Esophagus muscularis mucosa (tissue), 4 donors: Measurements from ENCODE around the gene HABP2. TPM values are rescaled to one million over a fixed set of nuclear protein-coding genes. Genes with fewer than 3 reads are reported as not detected.

ENCODE experiments used
- DNase-seq: peaks from one replicate; pipeline ENCODE4 v3.0.0-alpha.2; 2017; ENCODE audit errors: extremely low spot score
- H3K27ac ChIP-seq, 4 donors: fragments of 200-600 bp; sonication (generic); replicated peaks in 1 of 4; 1 replicate in 3 of 4; 2 replicates in 1 of 4; pipeline ENCODE4 v1.5.1; 2016 to 2019; ENCODE audit warnings: mild to moderate bottlenecking in 1 of 4
- H3K27me3 ChIP-seq, 4 donors: fragments of 200-600 bp; sonication (generic); one replicate each; pipeline versions ENCODE4 v1.5.1 to v1.6.0; 2016 to 2019
- H3K36me3 ChIP-seq, 4 donors: fragments of 200-600 bp; sonication (generic); one replicate each; pipeline ENCODE4 v1.5.1; 2016 to 2019
- H3K4me1 ChIP-seq, 4 donors: fragments of 200-600 bp; sonication (generic); one replicate each; pipeline ENCODE4 v1.5.1; 2016 to 2019
- H3K4me3 ChIP-seq, 4 donors: fragments of 200-600 bp; sonication (generic); 1 replicate in 2 of 4; 2 replicates in 2 of 4; pipeline ENCODE4 v1.5.1; 2016 to 2019; ENCODE audit warnings: mild to moderate bottlenecking in 4 of 4, moderate library complexity in 1 of 4
- H3K9me3 ChIP-seq, 4 donors: fragments of 200-600 bp; sonication (generic); 1 replicate in 3 of 4; 2 replicates in 1 of 4; pipeline ENCODE4 v1.5.1; 2016 to 2019
- EP300 ChIP-seq: sonication (generic); formaldehyde crosslinking; IDR thresholded peaks from one replicate; pipeline ENCODE4 v1.6.1; 2017; ENCODE audit warnings: antibody characterized with exemption
- POLR2A ChIP-seq: fragments of 450-650 bp; IDR thresholded peaks from one replicate; pipeline ENCODE4 v1.6.1; 2017; ENCODE audit warnings: antibody characterized with exemption, moderate library complexity, mild to moderate bottlenecking, low read depth
- POLR2AphosphoS5 ChIP-seq, 2 donors: sonication (generic); formaldehyde crosslinking; IDR thresholded peaks; one replicate each; pipeline ENCODE4 v1.6.1; 2017; ENCODE audit warnings: antibody characterized with exemption in 2 of 2
- WGBS: methylation state at CpG from one replicate; pipeline ENCODE4 v1.1.5; 2018; 5-methylcytosine and 5-hydroxymethylcytosine counted together
- intact Hi-C: fragments of 100-400 bp; cut with DNase I; formaldehyde crosslinking; loops from one replicate; pipeline ENCODE4 v1.15.1; 2023
- total RNA-seq, 4 donors: library from RNA; depleted of rRNA; stranded (reverse); fragments of >200 nt; gene quantifications; one replicate each; pipeline versions ENCODE4 v1.1.0 to v1.2.1, GENCODE V29; 2016
- TF ChIP-seq, protein P1 (sequence below), 3 experiments: fragments of 200-600 bp in 2 of 3; fragments of 450-650 bp in 1 of 3; sonication (generic) in 2 of 3; IDR thresholded peaks; one replicate each; pipeline ENCODE4 v1.5.1; 2017 to 2019; ENCODE audit warnings: antibody characterized with exemption in 3 of 3, mild to moderate bottlenecking in 2 of 3, moderate library complexity in 1 of 3

Gene HABP2
- total RNA-seq, 4 donors from 2014 or later, result not detected

DNA sequence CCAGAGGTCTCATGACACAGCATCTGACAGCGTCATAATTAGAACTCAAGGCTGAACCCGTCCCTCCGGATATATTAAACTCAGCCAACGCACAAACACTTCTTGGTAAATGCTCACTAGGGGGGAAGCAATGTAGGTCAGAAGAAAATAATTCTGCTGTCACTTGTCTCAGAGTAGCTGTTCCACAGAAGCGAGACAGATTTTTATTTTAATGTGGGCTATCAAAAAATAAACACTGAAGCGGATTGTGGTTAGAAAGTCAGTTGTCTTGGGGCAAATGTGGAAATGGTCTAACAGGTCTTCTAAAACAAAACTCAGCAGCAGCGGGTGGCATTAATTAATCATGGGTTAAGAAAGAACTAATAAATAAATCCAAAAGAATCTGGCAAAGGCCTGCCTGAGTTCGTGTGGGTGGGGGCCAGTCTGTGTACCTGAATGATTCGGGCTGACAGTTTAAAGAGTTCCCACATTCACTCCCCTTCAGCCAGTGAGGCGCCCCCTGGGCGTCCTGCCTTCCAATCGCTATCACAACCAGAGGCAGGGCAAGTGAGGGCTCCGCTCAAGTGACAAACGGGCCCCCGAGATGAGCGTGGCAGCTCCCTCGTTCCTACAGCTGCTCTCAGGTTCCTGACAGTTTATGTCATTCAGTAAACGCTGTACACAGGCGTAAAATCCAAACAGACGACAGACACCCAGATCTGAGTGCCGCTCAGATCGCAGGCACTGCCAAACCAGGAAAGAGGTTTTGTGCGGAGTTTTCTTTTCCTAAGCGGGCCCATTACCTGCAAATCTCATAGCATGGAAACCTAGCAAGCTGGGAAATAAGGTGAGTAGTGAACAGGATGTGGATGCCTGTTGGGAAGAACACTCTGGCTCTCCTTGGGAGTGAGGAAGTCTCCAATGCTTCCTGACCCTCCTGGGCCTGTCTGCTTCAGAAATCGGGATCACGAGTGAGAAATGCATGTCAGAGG, 58.1 kb downstream of the HABP2 start:
- Histone ChIP-seq H3K9me3 (no peaks in the 10 kb centered on the region), H3K4me1 (peaks cover 23 to 30% (median 26%) of the 10 kb centered on the region in 4 donors), H3K36me3 (peaks cover 0 to 59% (median 0%) of the 10 kb centered on the region in 4 donors), H3K27me3 (no peaks in the 10 kb centered on the region), H3K27ac (no peak overlapping the region), H3K4me3 (no peak overlapping the region)
- TF ChIP-seq POLR2A (no peak), POLR2AphosphoS5 (IDR thresholded peaks at IDR 0.05) (no peak), EP300 (no peak)
- TF ChIP-seq, protein P1, sequence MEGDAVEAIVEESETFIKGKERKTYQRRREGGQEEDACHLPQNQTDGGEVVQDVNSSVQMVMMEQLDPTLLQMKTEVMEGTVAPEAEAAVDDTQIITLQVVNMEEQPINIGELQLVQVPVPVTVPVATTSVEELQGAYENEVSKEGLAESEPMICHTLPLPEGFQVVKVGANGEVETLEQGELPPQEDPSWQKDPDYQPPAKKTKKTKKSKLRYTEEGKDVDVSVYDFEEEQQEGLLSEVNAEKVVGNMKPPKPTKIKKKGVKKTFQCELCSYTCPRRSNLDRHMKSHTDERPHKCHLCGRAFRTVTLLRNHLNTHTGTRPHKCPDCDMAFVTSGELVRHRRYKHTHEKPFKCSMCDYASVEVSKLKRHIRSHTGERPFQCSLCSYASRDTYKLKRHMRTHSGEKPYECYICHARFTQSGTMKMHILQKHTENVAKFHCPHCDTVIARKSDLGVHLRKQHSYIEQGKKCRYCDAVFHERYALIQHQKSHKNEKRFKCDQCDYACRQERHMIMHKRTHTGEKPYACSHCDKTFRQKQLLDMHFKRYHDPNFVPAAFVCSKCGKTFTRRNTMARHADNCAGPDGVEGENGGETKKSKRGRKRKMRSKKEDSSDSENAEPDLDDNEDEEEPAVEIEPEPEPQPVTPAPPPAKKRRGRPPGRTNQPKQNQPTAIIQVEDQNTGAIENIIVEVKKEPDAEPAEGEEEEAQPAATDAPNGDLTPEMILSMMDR (IDR thresholded peaks at IDR 0.05), result no peak
- 38% methylated on average over 19 of the region's 26 CpGs for WGBS
- intact Hi-C loops, result no loop called here
- DNase-seq, result no peak

DNA sequence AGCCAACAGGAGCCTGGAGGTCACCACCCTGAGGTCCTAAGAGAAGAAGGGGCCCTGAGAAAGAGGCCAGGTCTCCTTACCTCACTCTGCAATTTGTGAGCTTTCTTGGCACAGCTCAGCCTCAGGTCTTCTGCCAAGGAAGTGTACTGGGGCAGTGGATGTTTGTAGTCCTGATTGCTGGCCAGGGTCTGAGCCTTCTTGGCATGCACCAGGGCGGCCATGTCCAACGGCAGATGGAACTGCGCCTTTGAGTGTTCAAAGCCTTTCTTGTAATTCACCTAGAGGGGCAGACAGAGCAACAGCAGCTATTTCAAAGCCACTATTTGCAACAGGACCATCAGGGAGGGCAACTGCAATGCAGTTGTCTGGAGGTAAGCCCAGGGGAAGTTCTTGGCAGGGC, 59.3 kb downstream of the HABP2 start:
- Histone ChIP-seq H3K27ac (no peak overlapping the region), H3K4me1 (peaks cover 23 to 30% (median 25%) of the 10 kb centered on the region in 4 donors), H3K9me3 (no peaks in the 10 kb centered on the region), H3K36me3 (peaks cover 0 to 60% (median 0%) of the 10 kb centered on the region in 4 donors), H3K27me3 (peaks cover 0 to 9% (median 0%) of the 10 kb centered on the region in 4 donors), H3K4me3 (no peak overlapping the region)
- intact Hi-C loops, result no loop called here
- WGBS, result 86% methylated on average over 3 of the region's 3 CpGs
- TF ChIP-seq POLR2AphosphoS5 (IDR thresholded peaks at IDR 0.05) (no peak), EP300 (no peak)
- DNase-seq, result no peak

DNA sequence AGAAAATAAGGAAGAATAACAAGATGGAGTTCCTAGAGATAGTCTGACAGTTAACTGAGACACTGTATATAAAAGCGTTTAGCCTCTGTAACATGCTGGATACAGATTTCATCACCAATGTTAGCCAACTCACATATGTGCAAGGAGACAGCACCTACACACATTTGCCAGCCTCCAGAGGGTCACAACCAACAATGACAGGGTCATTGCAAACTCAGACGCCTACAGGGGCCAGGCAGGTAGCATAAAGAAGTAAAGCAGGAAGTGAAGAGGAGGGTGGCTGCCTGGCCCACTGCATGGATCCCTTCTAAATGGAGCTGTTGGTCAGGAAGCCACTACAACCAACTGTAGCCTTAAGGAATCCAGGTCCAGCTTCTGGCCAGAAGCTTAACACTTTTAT, 60.6 kb downstream of the HABP2 start:
- Histone ChIP-seq H3K27ac (no peak overlapping the region), H3K4me1 (peaks cover 23 to 30% (median 25%) of the 10 kb centered on the region in 4 donors), H3K9me3 (no peaks in the 10 kb centered on the region), H3K36me3 (peaks cover 0 to 63% (median 0%) of the 10 kb centered on the region in 4 donors), H3K27me3 (peaks cover 0 to 14% (median 0%) of the 10 kb centered on the region in 4 donors), H3K4me3 (no peak overlapping the region)
- intact Hi-C loops, result no loop called here
- TF ChIP-seq, protein P1 (IDR thresholded peaks at IDR 0.05), result no peak
- TF ChIP-seq POLR2A (no peak), EP300 (no peak), POLR2AphosphoS5 (IDR thresholded peaks at IDR 0.05) (no peak)
- WGBS, result 90% methylated on average over 1 of the region's 2 CpGs
- no peak for DNase-seq

DNA sequence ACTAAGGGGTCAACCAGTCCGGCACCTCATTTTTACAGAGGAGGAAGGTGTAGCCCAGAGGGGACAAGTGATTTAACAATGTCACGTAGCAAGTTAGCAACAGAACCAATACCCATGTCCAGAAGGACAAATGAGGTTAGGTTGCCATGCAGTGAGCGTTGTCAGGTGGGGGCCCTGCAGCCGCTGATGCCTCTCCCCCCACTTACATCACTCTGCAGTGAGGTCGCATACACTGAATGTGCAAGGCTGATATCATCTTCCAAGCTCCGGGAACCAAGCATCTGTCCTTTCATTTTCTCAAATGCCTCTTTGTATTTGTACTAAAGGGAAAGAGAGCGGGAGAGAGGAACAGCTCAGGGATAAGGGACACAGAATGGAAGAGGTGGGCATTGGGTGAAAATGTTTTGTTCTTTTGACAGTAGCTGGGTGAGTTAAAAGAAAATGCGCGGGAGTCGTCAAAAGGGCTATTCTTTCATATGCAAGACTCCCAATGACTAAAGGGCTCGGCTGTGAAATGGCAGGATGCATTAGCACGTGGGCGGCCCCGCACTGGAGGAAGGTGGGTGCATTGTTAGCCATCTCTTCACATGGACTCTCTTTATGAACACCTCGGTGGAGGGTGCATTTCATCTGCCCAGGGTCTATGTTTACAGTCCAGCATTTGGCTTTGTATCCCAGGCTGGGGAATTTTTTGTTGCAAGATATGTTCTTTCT, 61.3 kb downstream of the HABP2 start:
- no peak for TF ChIP-seq POLR2AphosphoS5 (IDR thresholded peaks at IDR 0.05)
- TF ChIP-seq, protein P1 (IDR thresholded peaks at IDR 0.05), result no peak
- TF ChIP-seq POLR2A, result no peak
- TF ChIP-seq EP300, result no peak
- Histone ChIP-seq H3K4me3 (no peak overlapping the region), H3K27ac (no peak overlapping the region), H3K36me3 (peaks cover 0 to 63% (median 0%) of the 10 kb centered on the region in 4 donors), H3K9me3 (no peaks in the 10 kb centered on the region), H3K27me3 (peaks cover 0 to 21% (median 2%) of the 10 kb centered on the region in 4 donors), H3K4me1 (peaks cover 21 to 30% (median 25%) of the 10 kb centered on the region in 4 donors)
- no peak for DNase-seq
- WGBS, result 76% methylated on average over 15 of the region's 15 CpGs
- intact Hi-C loops, result no loop called here
